ENCODE measurements around the gene PRKCE.

The PRKCE gene

GRCh38 chr2:45753381-45753780 lies 101.9 kb downstream of the PRKCE start:
- H3K4me1 ChIP-seq (ENCODE audit: insufficient read depth, insufficient read length): peaks cover 3% of the 10 kb centered on the region
- H3K4me3 ChIP-seq (ENCODE audit: insufficient read length, low read depth): no peak overlapping the region
- H3K27me3 ChIP-seq (ENCODE audit: insufficient read depth, insufficient read length): no peaks in the 10 kb centered on the region
- no peak for DNase-seq (ENCODE audit: low read depth, low spot score)
- H3K9ac ChIP-seq (ENCODE audit: insufficient read length, low read depth): no peak overlapping the region
- TF ChIP-seq YY1 (IDR thresholded peaks at IDR 0.05; ENCODE audit: insufficient read depth, insufficient read length) (no peak), SUZ12 (IDR thresholded peaks at IDR 0.05; ENCODE audit: extremely low read depth, insufficient read depth, insufficient read length) (no peak), ZNF274 (IDR thresholded peaks at IDR 0.05; ENCODE audit: low read depth, low read length) (no peak)
- H3K36me3 ChIP-seq (ENCODE audit: insufficient read depth, insufficient read length, low read length): no peaks in the 10 kb centered on the region
- no peaks in the 10 kb centered on the region for H3K9me3 ChIP-seq (ENCODE audit: insufficient read depth, low read length)

GRCh38 chr2:45754131-45755010 lies 102.9 kb downstream of the PRKCE start:
- Histone ChIP-seq H3K27me3 (ENCODE audit: insufficient read depth, insufficient read length) (no peaks in the 10 kb centered on the region), H3K4me1 (ENCODE audit: insufficient read depth, insufficient read length) (peaks cover 3% of the 10 kb centered on the region), H3K36me3 (ENCODE audit: insufficient read depth, insufficient read length, low read length) (no peaks in the 10 kb centered on the region), H3K4me3 (ENCODE audit: insufficient read length, low read depth) (no peak overlapping the region), H3K9ac (ENCODE audit: insufficient read length, low read depth) (no peak overlapping the region), H3K9me3 (ENCODE audit: insufficient read depth, low read length) (no peaks in the 10 kb centered on the region)
- no peak for TF ChIP-seq YY1 (IDR thresholded peaks at IDR 0.05; ENCODE audit: insufficient read depth, insufficient read length)
- DNase-seq (ENCODE audit: low read depth, low spot score): no peak

GRCh38 chr2:45755585-45756335 lies 104.3 kb downstream of the PRKCE start:
- Histone ChIP-seq H3K4me3 (ENCODE audit: insufficient read length, low read depth) (no peak overlapping the region), H3K9ac (ENCODE audit: insufficient read length, low read depth) (no peak overlapping the region), H3K4me1 (ENCODE audit: insufficient read depth, insufficient read length) (peaks cover 8% of the 10 kb centered on the region), H3K36me3 (ENCODE audit: insufficient read depth, insufficient read length, low read length) (no peaks in the 10 kb centered on the region), H3K27me3 (ENCODE audit: insufficient read depth, insufficient read length) (no peaks in the 10 kb centered on the region), H3K9me3 (ENCODE audit: insufficient read depth, low read length) (no peaks in the 10 kb centered on the region)
- TF ChIP-seq YY1 (IDR thresholded peaks at IDR 0.05; ENCODE audit: insufficient read depth, insufficient read length) (no peak), ZNF274 (IDR thresholded peaks at IDR 0.05; ENCODE audit: low read depth, low read length) (no peak), SUZ12 (IDR thresholded peaks at IDR 0.05; ENCODE audit: extremely low read depth, insufficient read depth, insufficient read length) (no peak)
- peak; percentile 22 for DNase-seq (ENCODE audit: low read depth, low spot score)

- no peaks in the 10 kb centered on the region for H3K9me3 ChIP-seq (ENCODE audit: insufficient read depth, low read length)
- TF ChIP-seq ZNF274 (IDR thresholded peaks at IDR 0.05; ENCODE audit: low read depth, low read length) (no peak), SUZ12 (IDR thresholded peaks at IDR 0.05; ENCODE audit: extremely low read depth, insufficient read depth, insufficient read length) (no peak), YY1 (IDR thresholded peaks at IDR 0.05; ENCODE audit: insufficient read depth, insufficient read length) (no peak)
- H3K27me3 ChIP-seq (ENCODE audit: insufficient read depth, insufficient read length): no peaks in the 10 kb centered on the region
- no peak overlapping the region for H3K9ac ChIP-seq (ENCODE audit: insufficient read length, low read depth)
- no peak for DNase-seq (ENCODE audit: low read depth, low spot score)
- H3K4me3 ChIP-seq (ENCODE audit: insufficient read length, low read depth): no peak overlapping the region
- H3K36me3 ChIP-seq (ENCODE audit: insufficient read depth, insufficient read length, low read length): no peaks in the 10 kb centered on the region
- H3K4me1 ChIP-seq (ENCODE audit: insufficient read depth, insufficient read length): peaks cover 8% of the 10 kb centered on the region
Observed at GRCh38 chr2:45758018-45758417, 106.5 kb downstream of the PRKCE start.

- DNase-seq (ENCODE audit: low read depth, low spot score): no peak
- TF ChIP-seq ZNF274 (IDR thresholded peaks at IDR 0.05; ENCODE audit: low read depth, low read length): no peak
Observed at GRCh38 chr2:45759310-45759851, 107.9 kb downstream of the PRKCE start.

GRCh38 chr2:45761635-45762034 lies 110.2 kb downstream of the PRKCE start:
- H3K36me3 ChIP-seq (ENCODE audit: insufficient read depth, insufficient read length, low read length): no peaks in the 10 kb centered on the region
- H3K4me1 ChIP-seq (ENCODE audit: insufficient read depth, insufficient read length): peaks cover 5% of the 10 kb centered on the region
- H3K9me3 ChIP-seq (ENCODE audit: insufficient read depth, low read length): no peaks in the 10 kb centered on the region
- DNase-seq (ENCODE audit: low read depth, low spot score): no peak
- H3K9ac ChIP-seq (ENCODE audit: insufficient read length, low read depth): no peak overlapping the region
- H3K27me3 ChIP-seq (ENCODE audit: insufficient read depth, insufficient read length): no peaks in the 10 kb centered on the region
- H3K4me3 ChIP-seq (ENCODE audit: insufficient read length, low read depth): no peak overlapping the region
- TF ChIP-seq SUZ12 (IDR thresholded peaks at IDR 0.05; ENCODE audit: extremely low read depth, insufficient read depth, insufficient read length): no peak
- no peak for TF ChIP-seq ZNF274 (IDR thresholded peaks at IDR 0.05; ENCODE audit: low read depth, low read length)
- TF ChIP-seq YY1 (IDR thresholded peaks at IDR 0.05; ENCODE audit: insufficient read depth, insufficient read length): no peak

More at GRCh38 chr2:45759310-45759851, 107.9 kb downstream of the PRKCE start:
- no peak overlapping the region for H3K9ac ChIP-seq (ENCODE audit: insufficient read length, low read depth)
- H3K4me1 ChIP-seq (ENCODE audit: insufficient read depth, insufficient read length): peaks cover 8% of the 10 kb centered on the region
- H3K9me3 ChIP-seq (ENCODE audit: insufficient read depth, low read length): no peaks in the 10 kb centered on the region
- H3K4me3 ChIP-seq (ENCODE audit: insufficient read length, low read depth): no peak overlapping the region
- H3K27me3 ChIP-seq (ENCODE audit: insufficient read depth, insufficient read length): no peaks in the 10 kb centered on the region
- no peaks in the 10 kb centered on the region for H3K36me3 ChIP-seq (ENCODE audit: insufficient read depth, insufficient read length, low read length)

GRCh38 chr2:45763255-45763654 lies 111.8 kb downstream of the PRKCE start:
- no peak overlapping the region for H3K9ac ChIP-seq (ENCODE audit: insufficient read length, low read depth)
- H3K36me3 ChIP-seq (ENCODE audit: insufficient read depth, insufficient read length, low read length): no peaks in the 10 kb centered on the region
- H3K4me1 ChIP-seq (ENCODE audit: insufficient read depth, insufficient read length): peaks cover 5% of the 10 kb centered on the region
- TF ChIP-seq ZNF274 (IDR thresholded peaks at IDR 0.05; ENCODE audit: low read depth, low read length) (no peak), SUZ12 (IDR thresholded peaks at IDR 0.05; ENCODE audit: extremely low read depth, insufficient read depth, insufficient read length) (no peak), YY1 (IDR thresholded peaks at IDR 0.05; ENCODE audit: insufficient read depth, insufficient read length) (no peak)
- no peaks in the 10 kb centered on the region for H3K27me3 ChIP-seq (ENCODE audit: insufficient read depth, insufficient read length)
- no peak for DNase-seq (ENCODE audit: low read depth, low spot score)
- H3K9me3 ChIP-seq (ENCODE audit: insufficient read depth, low read length): no peaks in the 10 kb centered on the region
- H3K4me3 ChIP-seq (ENCODE audit: insufficient read length, low read depth): no peak overlapping the region

Data from NT2/D1 (cell line).